PC-9 (cell line): Measurements from ENCODE around the gene ROBO2. TPM values are rescaled to one million over a fixed set of nuclear protein-coding genes. Genes with fewer than 3 reads are reported as not detected.

Experiments
- BruUV-seq: library from RNA; stranded (reverse); fragments of 400-500 nt; replicated peaks from 2 replicates; lab custom pipeline; 2021; lab: Mats Ljungman, UMichigan
- CTCF ChIA-PET: fragments of 300-600 bp; sonication (Branson Sonifier 250); formaldehyde crosslinking; loops from one replicate; lab custom pipeline; 2022; ENCODE audit warnings: antibody characterized with exemption; lab: Charles Lee
- POLR2A ChIA-PET: fragments of 300-600 bp; sonication (Branson Sonifier 250); formaldehyde crosslinking; loops from one replicate; lab custom pipeline; 2022; ENCODE audit warnings: antibody characterized with exemption; ENCODE audit not compliant: unreplicated experiment; lab: Charles Lee
- DNase-seq, 2 experiments: peaks; one replicate each; pipeline versions ENCODE4 v3.0.0 to v3.0.0-alpha.2; 2015 to 2022; ENCODE audit warnings: mixed read lengths in 1 of 2
- H2AFZ ChIP-seq: fragments of 200-600 bp; sonication (generic); 2 replicates; pipeline ENCODE4 v1.8.1; 2017; ENCODE audit warnings: antibody characterized with exemption
- H3F3A ChIP-seq: fragments of 200-600 bp; sonication (generic); 2 replicates; pipeline ENCODE4 v1.8.1; 2017; ENCODE audit warnings: antibody characterized with exemption, mild to moderate bottlenecking, low read depth; ENCODE audit not compliant: insufficient read depth
- H3K27ac ChIP-seq: fragments of 200-600 bp; sonication (generic); 2 replicates; pipeline ENCODE4 v1.6.1; 2016; ENCODE audit warnings: mixed run types
- H3K27me3 ChIP-seq: fragments of 200-600 bp; sonication (generic); 2 replicates; pipeline ENCODE4 v1.6.1; 2016; ENCODE audit warnings: low read depth, mixed run types; ENCODE audit not compliant: insufficient read depth
- H3K36me3 ChIP-seq: fragments of 200-600 bp; sonication (generic); 2 replicates; pipeline ENCODE4 v1.6.1; 2016; ENCODE audit warnings: low read depth, mixed run types
- H3K4me1 ChIP-seq: fragments of 200-600 bp; sonication (generic); replicated peaks from 2 replicates; pipeline ENCODE4 v1.6.1; 2016; ENCODE audit warnings: mixed run types; ENCODE audit not compliant: insufficient read depth
- H3K4me2 ChIP-seq: fragments of 200-600 bp; sonication (generic); 2 replicates; pipeline ENCODE4 v1.6.1; 2017; ENCODE audit warnings: mixed run types
- H3K4me3 ChIP-seq: fragments of 200-600 bp; sonication (generic); 2 replicates; pipeline ENCODE4 v1.6.1; 2016; ENCODE audit warnings: mixed run types
- H3K79me2 ChIP-seq: fragments of 200-600 bp; sonication (generic); 2 replicates; pipeline ENCODE4 v1.6.1; 2017; ENCODE audit warnings: low read depth, mixed run types
- H3K9me2 ChIP-seq: fragments of 200-600 bp; sonication (generic); 2 replicates; pipeline ENCODE4 v1.8.1; 2017; ENCODE audit warnings: mild to moderate bottlenecking; ENCODE audit not compliant: insufficient read depth
- H3K9me3 ChIP-seq: fragments of 200-600 bp; sonication (generic); 2 replicates; pipeline ENCODE4 v1.8.1; 2016; ENCODE audit warnings: low read depth; ENCODE audit not compliant: insufficient read depth
- H4K20me1 ChIP-seq: fragments of 200-600 bp; sonication (generic); 2 replicates; pipeline ENCODE4 v1.8.1; 2017; ENCODE audit not compliant: insufficient read depth
- CTCF ChIP-seq: fragments of 200-600 bp; sonication (generic); conservative IDR thresholded peaks from 2 replicates; pipeline ENCODE4 v1.6.1; 2017; ENCODE audit warnings: mixed run types, antibody characterized with exemption, mild to moderate bottlenecking, moderate library complexity
- EZH2 ChIP-seq: fragments of 200-600 bp; sonication (generic); IDR thresholded peaks from 2 replicates; pipeline ENCODE4 v1.8.0; 2017; ENCODE audit warnings: antibody characterized with exemption, low read depth
- intact Hi-C: fragments of 100-400 bp; cut with micrococcal nuclease; formaldehyde crosslinking; loops from one replicate; pipeline ENCODE4 v1.10.0; 2022; ENCODE audit not compliant: unreplicated experiment
- total RNA-seq: library from RNA; stranded (reverse); gene quantifications from 2 replicates; pipeline ENCODE4 v1.2.3, GENCODE V29; 2021

ROBO2 gene
- total RNA-seq, 1 experiment from 2014 or later = 0.39 TPM

GRCh38 chr3:77660718-77661117, 620.8 kb downstream of the ROBO2 start:
- ChIA-PET POLR2A (no interaction called here), CTCF (no interaction called here)
- no peak overlapping the region for H3K4me2 ChIP-seq
- no peak overlapping the region for H2AFZ ChIP-seq
- no peak overlapping the region for H3K27ac ChIP-seq
- DNase-seq = peak in 1 of 2 experiments; percentile 48
- no peak for TF ChIP-seq CTCF
- no peak for TF ChIP-seq EZH2
- H4K20me1 ChIP-seq = no peaks in the 10 kb centered on the region
- H3K4me3 ChIP-seq = no peak overlapping the region
- no peaks in the 10 kb centered on the region for H3K9me3 ChIP-seq
- no peaks in the 10 kb centered on the region for H3K79me2 ChIP-seq
- intact Hi-C loops = loop anchor here (2.0 to 10.0 kb wide), 3 partner anchors 64 to 284 kb away; no protein-coding TSS in a partner anchor
- no peaks in the 10 kb centered on the region for H3K4me1 ChIP-seq
- H3F3A ChIP-seq = no peaks in the 10 kb centered on the region
- no peaks in the 10 kb centered on the region for H3K27me3 ChIP-seq
- H3K9me2 ChIP-seq = no peaks in the 10 kb centered on the region
- BruUV-seq = no TSS peak
- H3K36me3 ChIP-seq = no peaks in the 10 kb centered on the region

- POLR2A ChIA-PET = no interaction called here
These were observed 628.0 kb downstream of the ROBO2 start for GRCh38 chr3:77667901-77668300.

GRCh38 chr3:77668376-77668775, 628.5 kb downstream of the ROBO2 start:
- H3F3A ChIP-seq = no peaks in the 10 kb centered on the region
- H4K20me1 ChIP-seq = no peaks in the 10 kb centered on the region
- no peaks in the 10 kb centered on the region for H3K9me3 ChIP-seq
- H3K4me3 ChIP-seq = no peak overlapping the region
- H3K36me3 ChIP-seq = no peaks in the 10 kb centered on the region
- no peak for DNase-seq
- intact Hi-C loops = loop anchor here (10.0 kb wide), 2 partner anchors 56 to 276 kb away; no protein-coding TSS in a partner anchor
- H3K9me2 ChIP-seq = no peaks in the 10 kb centered on the region
- H3K79me2 ChIP-seq = no peaks in the 10 kb centered on the region
- POLR2A ChIA-PET = no interaction called here
- CTCF ChIA-PET = no interaction called here
- H3K4me1 ChIP-seq = no peaks in the 10 kb centered on the region
- TF ChIP-seq EZH2 (no peak), CTCF (no peak)
- no peaks in the 10 kb centered on the region for H3K27me3 ChIP-seq
- BruUV-seq = no TSS peak
- no peak overlapping the region for H3K4me2 ChIP-seq
- no peak overlapping the region for H2AFZ ChIP-seq
- H3K27ac ChIP-seq = no peak overlapping the region

More at GRCh38 chr3:77667901-77668300, 628.0 kb downstream of the ROBO2 start:
- BruUV-seq = no TSS peak
- H3K4me2 ChIP-seq = no peak overlapping the region
- H3K9me2 ChIP-seq = no peaks in the 10 kb centered on the region
- CTCF ChIA-PET = no interaction called here
- intact Hi-C loops = loop anchor here (10.0 kb wide), 2 partner anchors 57 to 277 kb away; no protein-coding TSS in a partner anchor
- H2AFZ ChIP-seq = no peak overlapping the region
- TF ChIP-seq CTCF (no peak), EZH2 (no peak)
- H3K27ac ChIP-seq = no peak overlapping the region
- H3K9me3 ChIP-seq = no peaks in the 10 kb centered on the region
- H3K36me3 ChIP-seq = no peaks in the 10 kb centered on the region
- H3K4me1 ChIP-seq = no peaks in the 10 kb centered on the region
- H3K79me2 ChIP-seq = no peaks in the 10 kb centered on the region
- H3K27me3 ChIP-seq = no peaks in the 10 kb centered on the region
- DNase-seq = no peak
- no peaks in the 10 kb centered on the region for H3F3A ChIP-seq
- no peak overlapping the region for H3K4me3 ChIP-seq
- H4K20me1 ChIP-seq = no peaks in the 10 kb centered on the region
